ENCODE measurements around the gene PPFIA4.
A peak's percentile ranks its signal among the peaks of the same experiment; 100 is the strongest.

The PPFIA4 gene

DNA sequence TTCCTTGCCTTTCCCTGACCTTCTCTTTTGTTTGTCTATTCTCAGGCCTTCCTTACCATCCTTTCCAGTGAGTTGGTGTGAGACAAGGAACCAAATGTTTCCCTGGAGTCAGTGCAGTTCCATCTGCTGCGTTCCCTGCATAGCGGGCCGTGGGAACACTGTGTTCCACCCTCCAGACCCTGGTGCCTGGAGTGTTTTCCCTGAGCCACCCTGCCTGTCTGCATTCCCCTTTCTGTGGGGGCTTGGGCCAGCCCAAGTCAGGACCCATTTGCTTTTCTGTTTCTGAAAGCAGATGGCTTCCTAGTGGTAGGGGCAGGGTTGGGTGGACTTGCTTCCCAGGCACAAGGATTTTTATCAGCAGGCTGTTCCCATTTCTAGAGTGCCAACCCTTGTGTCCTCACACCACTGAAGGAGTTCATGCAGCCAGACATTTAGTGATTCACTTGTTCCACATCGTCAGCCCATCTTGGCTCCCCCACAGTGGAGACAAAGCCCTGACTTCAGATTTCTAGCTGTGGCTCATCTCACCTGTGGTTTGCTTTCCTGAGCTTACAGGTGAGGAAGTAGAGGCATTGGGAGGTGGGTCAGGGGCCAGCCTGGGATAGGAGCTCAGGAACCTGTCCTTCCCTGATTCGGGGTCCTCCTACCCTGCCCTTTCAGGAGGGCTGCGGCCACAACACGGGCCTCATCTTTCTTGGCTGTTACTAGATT, 73.7 kb downstream of the PPFIA4 start:
- DNase-seq (ENCODE audit: low spot score) = peak; percentile 10

DNA sequence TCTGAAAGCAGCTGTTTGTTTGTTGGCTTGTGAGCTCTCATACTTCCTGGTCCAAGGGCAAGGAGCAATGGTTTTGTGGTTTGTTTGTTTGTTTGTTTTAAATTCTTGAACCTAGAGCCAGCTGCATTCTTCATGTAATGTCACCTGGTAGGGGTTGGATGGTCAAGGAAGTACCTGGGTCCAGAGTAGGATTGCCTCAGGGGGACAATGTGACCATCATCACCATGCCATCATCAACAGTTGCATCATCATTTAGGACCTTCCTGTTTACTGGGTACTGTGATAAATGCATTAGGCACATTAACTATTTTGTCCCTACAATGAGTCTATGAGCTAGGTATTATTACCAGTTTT, 74.2 kb downstream of the PPFIA4 start:
- no peak for DNase-seq (ENCODE audit: low spot score)

DNA sequence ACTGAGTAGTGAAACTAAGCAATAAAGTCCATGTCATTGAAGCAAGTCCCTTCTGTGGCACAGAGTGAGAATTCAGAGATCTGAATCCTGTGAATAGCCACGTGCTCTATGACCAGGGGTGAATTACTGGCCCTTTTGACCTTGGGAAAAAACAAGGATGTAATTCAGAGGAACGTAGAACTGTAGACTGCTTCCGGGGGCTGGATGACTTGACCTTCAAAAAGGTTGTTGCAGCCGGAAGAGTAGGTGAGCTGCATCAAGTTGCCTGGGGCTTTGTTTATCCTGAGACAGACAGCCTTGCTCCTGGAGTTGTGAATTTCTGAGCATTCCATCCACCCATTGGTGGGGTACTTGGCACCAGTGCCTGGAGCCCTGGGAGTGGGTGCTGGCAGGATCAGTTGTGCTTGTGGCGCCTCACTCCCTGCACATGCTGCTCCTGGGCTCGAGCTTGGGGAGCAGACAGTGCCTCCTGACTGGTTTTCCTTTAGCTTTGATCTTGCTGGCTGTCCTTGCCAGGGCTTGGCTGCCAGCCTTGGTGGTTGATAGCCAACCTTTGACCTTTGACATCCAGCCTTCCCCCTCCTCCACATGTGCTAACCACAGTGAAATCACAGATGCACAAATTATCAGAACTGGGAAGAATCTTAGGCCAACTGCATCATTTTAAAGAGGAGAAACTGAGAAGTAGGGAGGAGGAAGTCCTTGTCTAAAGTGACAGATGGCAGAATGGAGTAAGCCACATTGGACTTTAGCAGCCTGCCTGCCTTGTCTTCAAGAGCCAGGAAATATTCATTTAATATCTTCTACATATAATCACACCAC, 75.7 kb downstream of the PPFIA4 start:
- no peak for DNase-seq (ENCODE audit: low spot score)

DNA sequence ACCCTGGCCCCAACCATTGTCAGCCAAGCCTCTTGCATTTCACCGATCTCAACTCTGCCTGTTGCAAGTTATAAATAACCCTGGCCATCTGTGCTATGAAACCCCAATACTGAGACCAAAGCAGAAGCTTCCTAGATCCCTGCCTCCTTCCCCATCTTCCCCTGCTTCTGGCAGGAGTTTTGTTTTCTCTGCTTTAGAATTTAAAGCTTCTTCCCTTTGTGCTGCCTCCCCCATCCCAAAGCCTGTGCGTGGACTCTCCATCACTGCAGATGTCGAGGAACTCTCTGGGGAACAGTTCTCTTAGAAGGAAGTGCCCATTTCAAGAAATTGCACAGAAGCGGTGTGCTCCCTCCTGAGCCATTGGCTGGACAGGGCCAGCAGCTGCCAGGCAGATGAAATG, 76.9 kb downstream of the PPFIA4 start:
- DNase-seq (ENCODE audit: low spot score) = no peak

DNA sequence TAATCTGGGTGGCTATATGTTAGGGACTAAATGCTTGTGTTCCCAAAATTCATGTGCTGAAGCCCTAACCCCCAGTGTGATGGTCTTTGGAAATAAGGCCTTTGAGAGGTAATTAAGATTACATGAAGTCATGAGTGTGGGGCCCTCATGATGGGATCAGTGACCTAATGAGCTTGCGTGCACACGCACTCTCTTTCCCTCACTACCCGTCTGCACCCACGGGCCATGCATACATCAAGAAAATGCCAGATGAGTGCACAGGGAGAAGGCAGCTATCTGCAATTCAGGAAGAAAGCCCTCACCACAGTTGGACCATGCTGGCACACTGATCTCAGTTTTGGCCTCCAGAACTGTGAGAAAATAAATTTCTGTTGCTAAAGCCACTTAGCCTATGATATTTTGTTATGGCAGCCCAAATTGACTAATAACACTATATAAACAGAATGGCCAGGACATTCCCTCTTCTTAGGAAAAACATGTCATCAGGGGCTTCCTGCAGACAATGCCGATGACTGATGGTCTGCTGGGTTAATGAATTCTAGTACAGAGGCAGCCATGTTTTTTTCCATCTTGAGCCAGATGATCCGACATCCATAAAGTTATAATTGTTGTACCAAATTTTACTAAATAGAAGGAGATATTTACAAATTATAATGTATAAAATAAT, 77.7 kb downstream of the PPFIA4 start:
- no peak for DNase-seq (ENCODE audit: low spot score)

DNA sequence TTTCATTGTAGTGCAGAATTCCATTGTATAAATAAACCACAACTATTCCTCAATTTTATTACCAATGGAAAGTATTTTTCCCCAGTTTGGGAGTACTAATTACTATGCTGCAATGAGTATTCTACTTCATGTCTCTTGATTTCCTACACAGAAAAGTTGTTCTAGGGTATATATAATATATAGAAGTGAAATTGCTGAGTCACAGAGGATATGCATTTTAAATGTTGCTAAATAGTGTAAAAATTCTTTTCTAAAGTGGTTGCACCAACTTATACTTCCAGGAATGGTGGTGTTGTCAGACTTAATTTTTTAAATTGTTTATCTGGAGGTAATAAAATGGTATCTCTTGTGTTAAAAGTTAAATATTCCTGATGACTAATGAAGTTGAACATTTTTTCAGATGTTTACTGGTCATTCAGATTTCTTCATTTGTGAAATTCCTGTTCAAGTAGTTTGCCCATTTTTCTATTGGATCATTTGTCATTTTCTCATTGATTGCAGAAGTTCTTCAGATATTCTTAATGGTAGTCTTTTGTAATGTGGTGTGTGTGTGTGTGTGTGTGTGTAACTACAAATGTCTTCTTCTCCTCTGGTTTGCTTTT, 78.6 kb downstream of the PPFIA4 start:
- DNase-seq (ENCODE audit: low spot score) = no peak

DNA sequence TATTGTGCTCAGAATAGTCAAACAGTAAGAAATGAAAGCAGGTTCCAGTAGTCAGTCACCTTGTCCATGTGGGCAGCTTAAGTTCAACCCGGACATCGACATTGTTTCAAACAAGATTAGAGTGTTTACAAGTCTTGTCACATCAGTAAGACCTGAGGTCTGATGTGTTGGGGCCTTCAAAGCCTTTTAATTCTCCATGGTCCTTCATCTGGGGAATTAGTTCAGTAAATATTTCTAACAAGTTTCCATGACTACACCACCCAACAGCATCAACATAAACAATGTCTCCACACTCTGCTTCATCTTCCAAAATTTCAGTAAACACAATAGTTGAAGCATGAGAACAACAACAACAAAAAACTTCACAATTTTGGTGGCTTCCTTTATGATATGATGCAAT, 86.2 kb downstream of the PPFIA4 start:
- no peak for DNase-seq (ENCODE audit: low spot score)

DNA sequence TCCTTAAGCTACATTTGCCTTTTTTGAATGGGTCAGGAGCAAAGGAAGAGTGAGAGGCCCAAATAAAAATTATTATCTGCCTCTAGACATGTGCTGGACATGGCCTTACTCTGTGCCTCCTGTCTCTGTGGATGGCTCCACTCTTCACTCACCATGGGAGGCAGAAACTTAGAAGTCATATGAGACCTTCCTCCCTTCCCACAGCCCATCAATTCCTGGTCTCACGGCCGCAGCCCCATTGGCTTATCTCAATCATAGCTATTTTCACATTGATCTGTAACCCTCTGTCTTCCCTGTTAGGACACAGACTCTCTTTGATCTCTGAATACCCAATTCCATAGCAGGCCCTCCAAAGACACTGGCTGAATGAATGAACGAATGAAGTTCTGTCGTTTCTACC, 87.0 kb downstream of the PPFIA4 start:
- no peak for DNase-seq (ENCODE audit: low spot score)

DNA sequence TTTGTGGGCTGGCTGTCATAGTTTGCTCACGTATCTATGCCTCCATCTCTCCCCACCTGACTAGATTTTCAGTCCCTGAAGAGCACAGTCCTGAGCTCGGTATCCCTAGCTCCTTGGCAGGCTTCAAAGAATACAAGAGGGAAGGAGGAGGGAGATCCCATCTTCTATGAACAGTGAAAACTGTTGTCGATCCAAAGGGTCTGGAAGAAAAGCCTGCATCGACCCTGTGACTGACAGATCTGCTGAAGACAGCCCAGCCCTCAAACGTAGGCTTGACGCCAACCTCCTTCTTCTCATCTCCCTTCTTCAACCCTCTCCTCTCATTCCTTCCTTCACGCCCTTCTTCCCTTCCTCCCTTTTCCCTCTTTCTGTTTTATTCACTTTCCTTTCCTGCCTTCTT, 87.9 kb downstream of the PPFIA4 start:
- DNase-seq (ENCODE audit: low spot score) = no peak

DNA sequence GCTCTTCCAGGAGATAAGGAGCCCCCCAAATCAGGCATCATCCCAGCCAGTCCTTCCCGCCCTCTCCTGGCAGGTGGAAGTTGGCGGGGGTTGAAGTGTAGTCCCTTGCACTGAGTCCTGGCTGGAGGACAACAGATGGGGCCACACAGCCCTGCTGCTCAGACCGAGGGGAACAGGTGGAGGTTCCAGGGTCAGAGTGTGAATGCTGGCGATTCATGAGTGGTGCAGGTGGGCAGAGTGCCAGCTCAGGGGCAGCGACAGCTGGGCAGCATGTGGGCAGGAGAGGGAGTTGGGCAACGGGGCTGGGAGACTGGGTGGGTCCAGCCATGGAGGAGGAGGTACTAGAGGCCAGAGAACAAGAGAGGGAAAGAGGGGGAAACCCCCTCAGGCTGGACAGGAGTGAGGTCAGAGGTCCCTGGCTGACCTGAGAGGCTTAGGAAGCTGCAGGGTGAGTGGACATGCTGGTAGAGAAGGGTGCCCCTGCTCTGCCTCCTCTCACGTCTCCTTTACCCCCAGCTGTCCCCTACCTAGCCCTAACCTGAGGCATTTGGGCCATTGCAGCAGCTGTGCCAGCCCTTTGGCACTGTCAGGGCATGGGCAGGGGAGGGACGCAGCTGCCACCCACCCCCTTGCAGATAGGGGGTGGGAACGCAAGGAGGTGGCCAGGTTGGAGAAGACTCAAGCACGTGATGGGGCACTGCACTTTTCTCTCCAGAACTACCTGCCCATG, 90.0 kb downstream of the PPFIA4 start:
- no peak for DNase-seq (ENCODE audit: low spot score)

DNA sequence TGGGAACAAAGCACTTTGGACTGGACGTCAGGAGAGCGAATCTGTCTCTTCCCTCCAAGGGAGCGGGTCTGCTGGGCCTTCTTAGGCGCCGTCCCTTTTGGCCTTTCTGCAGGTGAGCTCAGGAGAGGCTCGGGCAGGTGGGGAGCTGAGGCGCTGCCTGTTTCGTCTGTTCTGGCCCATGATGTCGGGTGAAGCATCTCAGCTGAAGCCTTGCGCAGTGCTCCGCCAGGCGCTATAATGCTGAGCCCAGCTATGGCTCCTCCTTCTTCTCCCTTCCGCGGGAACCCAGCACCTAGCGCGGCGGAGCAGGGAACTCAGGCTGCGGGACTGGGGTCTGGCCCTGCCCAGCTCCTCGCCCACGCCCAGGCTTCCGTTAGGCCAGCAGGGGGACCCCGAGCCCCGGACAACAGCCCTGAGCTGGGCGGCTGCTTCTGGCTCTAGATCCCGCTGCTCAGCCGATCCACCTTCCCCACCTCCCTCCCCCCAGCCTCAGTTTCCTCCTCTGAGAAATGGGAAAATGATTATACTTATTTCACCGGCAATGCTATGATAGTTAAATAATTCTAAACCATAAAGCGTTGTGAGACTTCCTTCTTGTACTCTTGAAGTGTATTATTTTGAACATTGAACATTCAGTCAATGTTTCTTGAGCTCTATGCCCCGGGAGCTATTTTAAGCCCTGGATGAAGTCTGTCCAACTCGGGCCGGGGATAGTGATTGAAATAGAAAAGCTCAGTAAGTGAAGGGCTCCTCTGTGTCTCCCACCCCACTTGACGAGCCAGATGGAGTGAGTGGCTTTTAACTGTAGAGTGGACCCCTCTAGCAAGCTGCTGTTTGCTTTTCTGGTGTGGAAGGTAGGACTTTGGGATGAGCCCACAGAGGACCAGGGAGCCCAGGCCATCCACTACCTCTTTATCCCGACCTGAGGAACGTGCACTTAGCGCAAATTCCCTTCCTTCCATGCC, 91.6 kb downstream of the PPFIA4 start:
- DNase-seq (ENCODE audit: low spot score) = peak; percentile 95

DNA sequence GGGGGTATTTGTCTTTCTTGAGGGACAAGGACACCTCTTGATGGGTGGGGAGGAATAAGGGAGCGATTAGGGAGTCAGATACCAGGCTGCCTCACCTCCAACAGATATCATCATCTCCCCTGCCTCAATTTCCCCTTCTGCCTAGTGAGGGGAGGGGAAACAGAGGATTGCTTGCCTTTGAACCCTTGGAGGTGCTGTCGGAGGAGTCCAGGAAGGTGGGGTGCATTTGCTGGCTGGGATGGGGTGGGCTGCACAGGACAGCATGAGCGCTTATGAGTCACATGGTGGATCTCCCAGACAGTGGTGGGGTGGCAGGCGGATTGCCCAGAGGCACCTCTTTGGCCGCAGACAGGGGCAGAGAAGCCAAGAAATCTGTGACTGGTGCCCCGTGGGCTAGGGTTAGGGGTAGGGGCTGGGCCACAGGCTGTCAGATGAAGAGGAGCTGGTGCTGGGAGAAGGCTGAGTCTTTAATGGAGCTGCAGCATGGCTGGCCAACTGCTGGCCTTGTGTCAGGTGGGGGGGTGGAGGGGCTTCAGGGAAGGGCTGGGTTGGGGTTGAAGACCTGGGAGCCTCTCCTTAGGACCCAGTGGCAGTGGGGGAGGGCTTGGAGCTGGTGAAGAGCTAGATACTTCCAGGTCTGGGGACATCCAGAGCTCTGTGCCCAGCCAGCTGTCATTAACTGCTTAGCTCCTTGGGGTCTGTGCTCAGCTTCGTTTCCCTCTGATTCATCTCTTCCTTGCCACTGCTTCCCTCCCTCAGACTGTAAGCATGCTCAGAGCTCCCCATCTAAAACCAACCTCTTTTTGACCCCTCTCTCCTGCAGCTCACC, 94.2 kb downstream of the PPFIA4 start:
- no peak for DNase-seq (ENCODE audit: low spot score)

DNA sequence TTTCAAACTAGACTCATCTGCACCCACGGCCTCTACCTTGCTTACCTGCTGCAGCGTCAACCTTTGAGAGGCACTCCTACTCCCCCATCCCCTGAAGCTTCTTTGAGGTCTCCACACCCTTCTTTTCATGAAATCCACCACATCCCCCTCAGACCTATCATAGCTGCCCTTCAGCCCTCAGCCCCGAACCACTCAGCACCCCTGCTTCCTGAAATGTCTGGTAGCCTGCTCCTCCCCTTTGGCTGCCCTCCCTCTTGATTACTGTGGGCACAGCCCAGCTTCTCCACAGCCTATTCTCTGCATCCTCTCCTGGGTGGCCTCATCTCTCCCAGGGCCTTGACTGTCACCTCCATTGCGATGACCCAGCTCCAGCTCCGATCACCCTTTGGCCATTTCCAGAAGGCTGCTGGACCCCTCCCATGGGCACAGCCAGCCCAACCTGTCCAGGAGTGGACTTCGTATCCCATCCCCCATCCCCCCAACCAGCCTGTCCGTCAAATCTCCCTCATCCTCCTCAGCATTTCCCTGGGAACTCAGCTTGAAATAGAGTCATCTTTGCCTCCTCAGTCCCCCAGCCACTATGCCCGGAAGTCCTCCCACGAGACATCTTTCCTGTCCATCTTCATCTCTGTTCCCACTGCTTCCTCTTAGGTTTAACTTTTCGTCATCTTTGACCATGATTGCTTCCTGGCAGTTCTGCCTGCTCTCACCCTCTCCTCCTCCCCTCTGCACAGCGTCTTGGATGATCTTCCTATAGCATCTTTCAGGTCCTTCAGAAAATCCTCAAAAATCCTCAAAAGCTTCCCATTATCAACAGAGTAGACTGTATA, 95.1 kb downstream of the PPFIA4 start:
- DNase-seq (ENCODE audit: low spot score) = no peak

DNA sequence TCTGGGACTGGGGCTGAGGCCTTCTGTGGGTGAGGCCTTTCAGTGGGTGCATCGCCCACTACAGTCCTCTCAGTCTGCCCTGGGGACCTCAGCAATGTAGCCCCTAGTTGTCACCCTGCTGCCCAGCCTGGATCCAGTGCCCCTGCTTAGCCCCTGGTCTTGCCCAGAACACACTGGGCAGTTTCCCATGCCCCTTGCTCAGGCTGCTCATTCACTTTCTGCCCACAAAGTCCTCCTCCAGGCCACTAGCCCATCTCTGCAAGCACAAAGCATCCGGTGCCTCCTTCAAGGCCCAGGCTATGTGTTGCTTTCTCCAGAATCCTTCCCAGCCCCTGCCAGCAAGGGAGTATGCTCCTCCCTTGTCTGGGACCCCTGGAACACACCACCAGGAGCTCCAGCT, 95.9 kb downstream of the PPFIA4 start:
- DNase-seq (ENCODE audit: low spot score) = no peak

DNA sequence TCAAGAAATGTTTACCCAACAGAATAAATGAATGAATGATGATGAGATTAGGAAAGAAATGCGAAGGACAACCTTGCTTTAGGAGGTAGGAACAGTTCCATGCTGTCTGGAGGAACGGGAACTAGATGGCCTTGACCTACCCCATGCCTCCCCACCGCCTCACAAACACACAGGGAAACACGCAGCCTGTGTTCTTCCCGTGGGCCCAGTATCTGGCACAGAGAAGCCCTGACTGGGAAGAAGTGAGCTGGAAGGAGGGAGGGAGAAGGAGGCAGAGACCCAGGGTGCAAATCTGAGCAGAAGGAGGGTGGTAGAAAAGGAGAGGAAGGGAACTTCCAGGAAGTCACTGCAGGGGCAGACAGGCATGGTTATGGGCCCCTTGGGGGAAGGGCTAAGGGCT, 97.7 kb downstream of the PPFIA4 start:
- DNase-seq (ENCODE audit: low spot score) = no peak

DNA sequence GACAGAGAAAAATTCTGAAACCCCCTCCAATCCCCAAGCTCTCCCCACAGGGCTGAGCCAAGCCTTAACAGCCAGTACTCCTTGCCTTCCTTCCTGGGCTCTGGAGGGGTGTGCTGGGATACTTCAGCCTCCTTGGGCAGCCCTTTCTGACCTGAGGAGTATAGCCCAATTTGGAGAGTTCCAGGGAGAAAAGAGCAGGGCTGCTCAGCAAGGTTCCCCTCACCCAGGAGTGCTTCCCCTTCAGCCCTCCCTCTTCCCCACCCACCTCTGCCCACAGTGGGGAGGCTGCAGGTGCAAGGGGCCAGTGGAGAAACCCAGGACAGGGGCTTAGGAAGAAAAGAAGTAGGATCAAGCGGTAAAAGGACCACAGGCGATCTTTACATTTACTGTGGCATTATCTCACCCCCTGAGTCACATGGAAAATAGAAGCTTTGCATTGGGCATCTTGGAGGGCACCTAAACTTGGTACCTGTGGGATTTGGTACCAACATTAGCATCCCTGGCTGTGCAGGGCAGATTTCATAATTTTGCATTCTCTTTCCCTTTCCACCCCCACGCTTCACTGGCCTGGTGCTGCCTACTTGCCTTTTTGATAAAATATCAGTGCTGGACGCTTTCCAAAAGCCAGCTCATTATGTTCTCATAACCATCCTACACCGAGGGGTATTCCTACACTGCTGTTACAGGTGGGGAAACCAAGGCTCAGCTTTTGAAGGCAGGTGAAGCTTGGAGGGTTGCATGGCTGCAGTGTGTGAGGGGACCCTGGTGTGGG, 98.4 kb downstream of the PPFIA4 start:
- DNase-seq (ENCODE audit: low spot score) = no peak

DNA sequence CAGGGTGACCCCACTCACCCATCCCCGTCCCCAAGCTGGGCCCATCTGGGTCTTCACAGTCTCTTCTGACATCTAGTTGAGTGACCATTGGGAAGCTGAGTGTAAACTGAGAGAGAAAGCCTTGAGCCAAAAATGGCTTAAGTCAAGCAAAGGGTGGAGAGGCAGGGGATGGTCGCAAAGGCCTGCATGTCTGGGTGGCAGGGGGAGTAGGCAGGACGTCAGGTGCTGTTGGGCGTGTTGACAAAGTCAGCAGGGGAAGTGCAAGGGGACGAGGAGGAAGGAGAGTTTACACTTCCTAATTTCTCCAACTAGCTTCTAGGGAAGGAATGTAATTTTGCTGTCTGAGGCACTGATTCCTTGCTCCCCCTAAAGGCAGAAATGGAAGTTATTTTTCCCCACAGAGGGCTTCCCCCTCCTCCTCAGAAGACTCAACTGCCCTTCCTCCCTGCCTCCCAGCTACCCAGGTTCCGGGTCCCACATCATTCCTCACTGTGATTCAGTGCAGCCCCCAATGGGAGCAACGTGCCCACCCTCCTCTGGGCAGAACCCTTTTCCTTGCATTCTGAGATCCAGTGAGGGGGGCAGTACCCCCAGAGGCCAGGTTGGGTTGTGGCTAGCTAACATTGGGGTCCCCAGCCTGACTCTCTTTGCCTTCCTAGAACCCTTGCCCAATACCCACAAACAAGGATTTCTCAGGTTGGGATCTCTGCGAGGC, 100.0 kb downstream of the PPFIA4 start:
- DNase-seq (ENCODE audit: low spot score) = peak; percentile 63
